Testis (tissue), 3 donors: ENCODE data around the gene RRP1B. TPM values are rescaled to one million over a fixed set of nuclear protein-coding genes. Genes with fewer than 3 reads are reported as not detected.

Experiments used
- DNase-seq: peaks from one replicate; pipeline ENCODE4 v3.0.0-alpha.2; 2019
- H3K27ac ChIP-seq, 2 donors: fragments of 200-600 bp; sonication (generic); one replicate each; pipeline ENCODE4 v1.5.1; 2019
- H3K27me3 ChIP-seq: fragments of 200-600 bp; sonication (generic); one replicate; pipeline ENCODE4 v1.5.1; 2019
- H3K36me3 ChIP-seq: fragments of 200-600 bp; sonication (generic); one replicate; pipeline ENCODE4 v1.5.1; 2017; ENCODE audit warnings: low read depth; ENCODE audit errors: missing control alignments
- H3K4me1 ChIP-seq: fragments of 200-600 bp; sonication (generic); one replicate; pipeline ENCODE4 v1.5.1; 2019
- H3K4me3 ChIP-seq, 2 donors: fragments of 200-600 bp; sonication (generic); one replicate each; pipeline ENCODE4 v1.5.1; 2017 to 2019
- H3K9me3 ChIP-seq: fragments of 200-600 bp; sonication (generic); one replicate; pipeline ENCODE4 v1.5.1; 2017
- POLR2A ChIP-seq: fragments of 450-650 bp; IDR thresholded peaks from one replicate; pipeline ENCODE4 v1.6.1; 2017; ENCODE audit warnings: antibody characterized with exemption, mild to moderate bottlenecking, moderate library complexity
- WGBS, 2 donors: methylation state at CpG; one replicate each; pipeline ENCODE4 v1.1.5; 2018; 5-methylcytosine and 5-hydroxymethylcytosine counted together
- intact Hi-C: fragments of 100-400 bp; cut with DNase I; formaldehyde crosslinking; loops from one replicate; pipeline ENCODE4 v1.15.1; 2023; ENCODE audit warnings: low total_unique reads
- polyA plus RNA-seq: library from polyadenylated mRNA; stranded (reverse); fragments of 350-450 nt; fragmentation: Illumina TruSeq; extraction: RNeasy Lipid Tissue Mini Kit (QIAGEN cat#74804); gene quantifications from one replicate; pipeline ENCODE4 v1.2.3, GENCODE V29; 2014; ENCODE audit warnings: low read depth, low replicate concordance; ENCODE audit not compliant: insufficient read depth
- total RNA-seq, 2 donors: library from RNA; depleted of rRNA; stranded (reverse); fragments of >200 nt; gene quantifications; one replicate each; pipeline ENCODE4 v1.2.3, GENCODE V29; 2016
- TF ChIP-seq, protein P1 (sequence below), 3 experiments: fragments of 450-650 bp in 2 of 3; fragments of 200-600 bp in 1 of 3; sonication (generic) in 1 of 3; IDR thresholded peaks; one replicate each; pipeline ENCODE4 v1.5.1; 2016 to 2019; ENCODE audit warnings: antibody characterized with exemption in 3 of 3, mild to moderate bottlenecking in 2 of 3, moderate library complexity in 1 of 3

RRP1B gene
- total and polyA plus RNA-seq, 3 donors from 2014 or later, result 27.8 to 48.6 (median 44.8) TPM

DNA sequence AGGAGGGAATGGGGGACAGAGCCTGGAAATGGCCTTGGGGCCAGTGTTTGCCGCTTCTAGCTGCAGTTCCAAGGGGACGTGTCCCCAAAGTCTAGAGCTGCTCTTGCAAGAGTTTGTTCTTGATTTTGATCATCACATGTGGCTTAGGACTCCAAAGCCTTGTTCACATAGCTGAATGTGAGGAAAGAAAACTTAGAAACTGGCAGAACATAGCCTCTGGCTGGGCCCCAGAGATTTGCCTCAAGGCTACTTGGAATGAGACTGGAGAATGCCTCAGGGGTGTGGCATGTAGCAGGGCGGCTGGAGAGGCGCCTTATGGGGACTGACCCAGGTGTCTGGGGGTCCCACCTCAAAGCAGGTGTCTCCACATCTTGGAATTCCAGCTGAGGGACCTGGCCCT lies 61.8 kb downstream of the RRP1B start:
- intact Hi-C loops, result no loop called here
- no peak for DNase-seq
- TF ChIP-seq POLR2A, result no peak
- TF ChIP-seq, protein P1, sequence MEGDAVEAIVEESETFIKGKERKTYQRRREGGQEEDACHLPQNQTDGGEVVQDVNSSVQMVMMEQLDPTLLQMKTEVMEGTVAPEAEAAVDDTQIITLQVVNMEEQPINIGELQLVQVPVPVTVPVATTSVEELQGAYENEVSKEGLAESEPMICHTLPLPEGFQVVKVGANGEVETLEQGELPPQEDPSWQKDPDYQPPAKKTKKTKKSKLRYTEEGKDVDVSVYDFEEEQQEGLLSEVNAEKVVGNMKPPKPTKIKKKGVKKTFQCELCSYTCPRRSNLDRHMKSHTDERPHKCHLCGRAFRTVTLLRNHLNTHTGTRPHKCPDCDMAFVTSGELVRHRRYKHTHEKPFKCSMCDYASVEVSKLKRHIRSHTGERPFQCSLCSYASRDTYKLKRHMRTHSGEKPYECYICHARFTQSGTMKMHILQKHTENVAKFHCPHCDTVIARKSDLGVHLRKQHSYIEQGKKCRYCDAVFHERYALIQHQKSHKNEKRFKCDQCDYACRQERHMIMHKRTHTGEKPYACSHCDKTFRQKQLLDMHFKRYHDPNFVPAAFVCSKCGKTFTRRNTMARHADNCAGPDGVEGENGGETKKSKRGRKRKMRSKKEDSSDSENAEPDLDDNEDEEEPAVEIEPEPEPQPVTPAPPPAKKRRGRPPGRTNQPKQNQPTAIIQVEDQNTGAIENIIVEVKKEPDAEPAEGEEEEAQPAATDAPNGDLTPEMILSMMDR (IDR thresholded peaks at IDR 0.05), result no peak
- H3K27me3 ChIP-seq, result no peaks in the 10 kb centered on the region
- H3K4me1 ChIP-seq, result peaks cover 30% of the 10 kb centered on the region
- H3K27ac ChIP-seq, result peak overlapping the region; percentile 22 to 83
- WGBS, 2 donors, result 64 to 75% methylated on average over 4 of the region's 4 CpGs
- H3K9me3 ChIP-seq, result no peaks in the 10 kb centered on the region
- H3K36me3 ChIP-seq, result no peaks in the 10 kb centered on the region
- H3K4me3 ChIP-seq, result no peak overlapping the region

DNA sequence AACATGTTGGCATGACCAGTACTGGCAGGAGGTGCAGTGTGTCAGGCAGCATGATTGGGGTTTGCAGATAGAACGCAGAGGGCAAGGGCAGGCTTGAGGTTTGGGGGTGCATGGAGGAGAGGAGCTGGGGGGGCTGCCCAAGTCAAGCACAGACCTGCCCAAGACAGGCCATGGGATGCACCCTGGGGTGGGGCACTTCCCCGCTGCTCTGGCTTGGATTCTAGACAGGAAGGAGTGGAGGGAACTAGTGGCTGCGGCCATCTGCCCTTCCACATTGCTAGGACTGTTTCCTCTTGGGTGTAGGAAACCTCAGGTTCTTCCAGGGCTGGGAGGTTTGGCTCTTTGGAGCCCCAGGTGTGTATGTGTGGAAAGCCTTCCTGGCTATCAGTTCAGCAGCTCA lies 62.6 kb downstream of the RRP1B start:
- H3K4me1 ChIP-seq, result peaks cover 37% of the 10 kb centered on the region
- no peaks in the 10 kb centered on the region for H3K36me3 ChIP-seq
- H3K4me3 ChIP-seq, result no peak overlapping the region
- DNase-seq, result no peak
- 74 to 81% methylated on average over 3 of the region's 3 CpGs for WGBS, 2 donors
- H3K27me3 ChIP-seq, result no peaks in the 10 kb centered on the region
- no peaks in the 10 kb centered on the region for H3K9me3 ChIP-seq
- no peak overlapping the region for H3K27ac ChIP-seq
- intact Hi-C loops, result no loop called here
- TF ChIP-seq, protein P1 (IDR thresholded peaks at IDR 0.05), result no peak
- TF ChIP-seq POLR2A, result no peak

DNA sequence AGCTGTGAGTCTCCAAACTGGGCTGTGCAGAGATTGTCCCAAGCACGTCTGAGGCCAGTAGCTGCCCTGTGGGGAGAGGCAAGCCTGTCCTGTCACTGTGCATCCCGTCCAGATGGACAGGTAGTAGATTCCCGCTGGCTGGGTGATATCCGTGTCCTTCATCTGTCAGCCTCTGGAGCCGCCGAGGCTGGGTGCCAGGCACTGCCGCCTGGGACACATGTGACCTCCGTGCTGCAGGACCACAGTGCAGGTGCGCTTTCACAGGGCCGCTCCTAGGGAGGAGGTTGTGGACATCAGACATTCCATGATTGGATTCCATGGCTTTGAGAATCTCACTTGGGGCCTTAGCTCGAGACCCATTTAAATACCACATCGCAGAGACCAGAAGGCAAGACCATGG lies 64.3 kb downstream of the RRP1B start:
- peaks cover 50% of the 10 kb centered on the region for H3K4me1 ChIP-seq
- H3K4me3 ChIP-seq, result no peak overlapping the region
- H3K27me3 ChIP-seq, result no peaks in the 10 kb centered on the region
- no peaks in the 10 kb centered on the region for H3K9me3 ChIP-seq
- H3K27ac ChIP-seq, result no peak overlapping the region
- no peak for DNase-seq
- intact Hi-C loops, result no loop called here
- TF ChIP-seq, protein P1 (IDR thresholded peaks at IDR 0.05), result no peak
- no peak for TF ChIP-seq POLR2A
- H3K36me3 ChIP-seq, result no peaks in the 10 kb centered on the region
- 89 to 91% methylated on average over 2 to 12 of the region's 12 CpGs for WGBS, 2 donors

DNA sequence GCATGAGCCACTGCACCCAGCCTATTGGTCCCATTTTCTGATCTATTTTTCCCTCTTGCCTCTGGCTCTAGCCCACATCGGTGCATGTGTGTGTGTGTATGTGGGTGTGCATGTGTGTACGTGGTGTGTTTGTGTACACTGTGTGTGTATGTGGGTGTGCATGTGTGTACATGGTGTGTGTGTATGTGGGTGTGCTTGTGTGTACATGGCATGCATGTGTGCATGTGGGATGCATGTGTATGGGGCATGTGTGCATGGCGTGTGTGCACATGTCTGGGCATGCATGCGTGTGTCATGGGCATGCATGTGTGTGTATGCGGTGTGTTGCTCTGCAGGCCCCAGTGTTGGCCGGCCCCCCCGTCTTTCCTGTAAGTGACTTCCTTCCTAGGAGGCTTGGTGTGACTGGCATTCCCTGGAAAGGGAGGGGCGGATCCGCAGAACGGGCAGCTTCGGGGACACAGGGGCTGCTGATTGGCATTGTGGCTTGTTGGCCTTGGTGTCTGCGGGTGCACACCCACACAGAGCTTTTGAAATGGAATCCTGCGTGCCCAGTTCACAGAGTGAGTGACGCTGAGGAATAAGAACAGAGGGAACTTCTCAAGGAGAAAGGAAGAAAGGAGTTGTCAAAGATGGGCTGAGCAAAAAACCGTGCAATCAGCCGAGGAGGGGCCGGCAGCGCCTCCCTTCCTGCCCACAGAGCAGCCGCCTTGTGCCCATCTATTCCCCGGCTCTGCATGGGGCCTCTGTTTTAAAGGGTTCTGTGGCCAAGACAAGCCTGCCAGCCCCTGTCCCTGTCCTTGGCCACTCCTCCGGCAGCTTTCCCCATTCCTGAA lies 67.5 kb downstream of the RRP1B start:
- Histone ChIP-seq H3K36me3 (no peaks in the 10 kb centered on the region), H3K27me3 (no peaks in the 10 kb centered on the region), H3K9me3 (no peaks in the 10 kb centered on the region), H3K4me3 (no peak overlapping the region), H3K27ac (peak overlapping the region; percentile 93), H3K4me1 (peaks cover 46% of the 10 kb centered on the region)
- TF ChIP-seq, protein P1 (IDR thresholded peaks at IDR 0.05), result no peak
- TF ChIP-seq POLR2A, result no peak
- WGBS, 2 donors, result 49 to 54% methylated on average over 18 to 21 of the region's 21 CpGs
- peak; percentile 78 for DNase-seq
- intact Hi-C loops, result no loop called here
